NCI-H1092 (cell line): ENCODE results near the gene SOS2.
"Not testable (repeated sequence)": the region's sequence is repeated elsewhere in the genome, so short reads cannot be mapped to it uniquely, and the experiment has no call there.

Source experiments
- DNase-seq: peaks from one replicate; lab custom pipeline; 2025; lab: John Stamatoyannopoulos, UW

Gene SOS2

GRCh38 chr14:50225974-50226297, 5.4 kb downstream of the SOS2 start:
- DNase-seq: no peak

GRCh38 chr14:50225067-50225973, 6.1 kb downstream of the SOS2 start:
- DNase-seq: no peak

GRCh38 chr14:50222055-50222613, 9.2 kb downstream of the SOS2 start:
- DNase-seq: no peak

GRCh38 chr14:50218501-50218900, 12.9 kb downstream of the SOS2 start:
- DNase-seq: no peak

DNA sequence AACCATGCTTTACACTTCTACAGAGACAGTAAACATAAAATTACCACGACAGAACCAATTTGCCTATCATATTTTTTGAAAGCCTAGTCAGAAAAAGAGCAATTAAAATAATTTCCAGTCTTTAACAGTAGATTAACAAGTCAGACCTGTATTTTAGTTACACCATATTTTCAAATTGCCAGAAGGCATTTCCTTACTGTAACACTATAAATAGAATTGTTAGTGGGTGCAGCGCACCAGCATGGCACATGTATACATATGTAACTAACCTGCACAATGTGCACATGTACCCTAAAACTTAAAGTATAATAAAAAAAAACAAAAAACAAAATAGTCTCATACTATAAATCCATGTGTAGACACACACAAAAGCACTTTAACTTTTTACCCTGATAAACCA, 16.0 kb downstream of the SOS2 start:
- no peak for DNase-seq

DNA sequence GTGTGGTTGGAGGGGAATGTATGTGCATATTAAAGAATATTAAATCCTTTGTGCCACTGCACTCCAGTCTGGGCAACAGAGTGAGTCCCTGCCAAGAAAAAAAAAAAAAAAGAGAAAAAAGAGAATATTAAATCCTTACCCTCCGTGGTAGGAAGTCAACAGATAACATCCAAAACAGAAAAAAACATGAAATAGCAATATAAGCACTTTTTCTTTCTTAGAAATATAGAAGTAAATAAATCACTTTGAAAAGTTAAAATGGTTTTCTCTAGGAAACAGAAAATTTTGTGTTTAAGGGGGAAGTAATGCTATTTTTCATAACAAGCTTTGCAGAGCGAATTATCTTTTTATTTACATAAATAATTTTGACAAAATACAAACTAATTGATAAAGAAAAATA, 17.6 kb downstream of the SOS2 start:
- DNase-seq: no peak

- DNase-seq: no peak
Observed at GRCh38 chr14:50212726-50213125, 18.7 kb downstream of the SOS2 start.

GRCh38 chr14:50210074-50210473, 21.3 kb downstream of the SOS2 start:
- DNase-seq: no peak

DNA sequence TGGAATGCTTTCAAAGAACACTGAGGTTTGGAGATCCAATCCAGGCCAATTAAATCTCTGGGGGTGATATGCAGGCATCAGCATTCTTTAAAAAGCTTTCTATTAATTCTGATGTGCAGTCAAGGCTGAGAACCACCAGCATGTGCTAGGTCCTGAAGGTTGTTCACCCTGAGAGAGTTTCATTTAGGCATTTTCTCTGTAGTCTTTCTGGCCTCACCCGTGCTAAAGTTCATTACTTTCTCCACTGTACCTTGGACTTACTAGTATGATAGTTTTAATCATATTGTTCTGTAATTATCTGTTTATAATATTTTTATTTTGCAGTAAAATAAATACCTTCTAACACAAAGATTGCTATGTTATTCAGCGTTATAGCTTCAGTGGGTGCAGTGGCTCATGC, 32.9 kb downstream of the SOS2 start:
- no peak for DNase-seq

- no peak for DNase-seq
Observed at GRCh38 chr14:50191499-50191898, 39.9 kb downstream of the SOS2 start.

GRCh38 chr14:50186107-50186506, 45.3 kb downstream of the SOS2 start:
- no peak for DNase-seq

- no peak for DNase-seq
Observed at GRCh38 chr14:50173891-50174290, 57.5 kb downstream of the SOS2 start.

- DNase-seq: no peak
Observed at GRCh38 chr14:50171895-50172294, 59.5 kb downstream of the SOS2 start.

- not testable (repeated sequence) for DNase-seq
Observed at GRCh38 chr14:50167381-50167780, 64.0 kb downstream of the SOS2 start.

DNA sequence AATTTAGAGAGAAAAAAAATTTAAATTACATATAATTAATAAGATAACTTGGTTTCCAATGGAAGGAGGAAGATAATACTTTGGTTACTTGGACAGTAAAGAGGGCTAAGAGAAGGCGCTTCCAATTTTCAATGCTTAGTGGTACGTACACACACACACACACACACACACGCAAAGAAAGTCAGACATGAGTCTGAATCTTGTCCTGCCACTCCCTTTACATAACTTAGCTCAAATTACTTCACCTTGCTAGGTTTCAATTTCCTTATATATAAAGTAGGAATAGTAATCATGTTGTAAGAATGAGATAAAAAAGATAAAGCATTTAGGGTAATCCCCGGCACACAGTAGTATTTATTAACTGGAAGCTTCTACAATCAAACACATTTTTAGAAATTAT, 75.3 kb downstream of the SOS2 start:
- DNase-seq: no peak

GRCh38 chr14:50148799-50149198, 82.6 kb downstream of the SOS2 start:
- no peak for DNase-seq

- DNase-seq: no peak
Observed at GRCh38 chr14:50139192-50139591, 92.2 kb downstream of the SOS2 start.

GRCh38 chr14:50127802-50128201, 103.6 kb downstream of the SOS2 start:
- no peak for DNase-seq

GRCh38 chr14:50123062-50123461, 108.3 kb downstream of the SOS2 start:
- no peak for DNase-seq

GRCh38 chr14:50122291-50122690, 109.1 kb downstream of the SOS2 start:
- no peak for DNase-seq

- DNase-seq: no peak
Observed at GRCh38 chr14:50121486-50121885, 109.9 kb downstream of the SOS2 start.

GRCh38 chr14:50117456-50117855, 113.9 kb downstream of the SOS2 start:
- DNase-seq: no peak

DNA sequence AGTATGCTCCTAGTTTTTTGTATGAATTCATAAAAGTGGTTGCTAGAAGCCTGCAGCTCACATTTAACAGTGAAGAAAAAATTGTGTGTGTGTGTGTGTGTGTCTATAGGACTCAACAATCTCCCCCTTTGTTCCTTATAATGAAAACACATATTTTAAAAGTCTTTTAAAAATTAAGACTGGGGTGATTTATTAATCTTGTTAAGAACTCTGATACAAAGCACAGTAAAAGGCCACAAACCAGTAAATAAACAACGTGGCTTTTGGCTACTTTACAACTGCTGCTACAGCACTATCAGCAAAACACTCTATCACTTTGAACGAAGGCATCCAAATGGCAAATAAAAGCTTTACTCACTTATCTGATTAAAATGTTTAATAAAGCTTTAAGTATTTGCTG, 114.4 kb downstream of the SOS2 start:
- no peak for DNase-seq
